ENCODE data around the gene FOXA2. TPM values are rescaled to one million over a fixed set of nuclear protein-coding genes. Genes with fewer than 3 reads are reported as not detected.
"Not testable (repeated sequence)": the region's sequence is repeated elsewhere in the genome, so short reads cannot be mapped to it uniquely, and the experiment has no call there.

The FOXA2 gene
- total RNA-seq, 1 experiment from 2014 or later, result 19.3 TPM

GRCh38 chr20:22601361-22602141 lies 17.2 kb upstream of the FOXA2 start:
- Histone ChIP-seq H3K27me3 (ENCODE audit: control insufficient read depth, insufficient read depth, low read length) (peaks cover 2% of the 10 kb centered on the region; the same call in 1 of the 2 replicates), H3K36me3 (replicated peaks; ENCODE audit: control insufficient read depth, insufficient read depth, low read length) (no peaks in the 10 kb centered on the region), H3K4me3 (ENCODE audit: insufficient read depth, low read depth, low read length) (no peak overlapping the region)
- no peak for DNase-seq

GRCh38 chr20:22599258-22599657 lies 14.9 kb upstream of the FOXA2 start:
- not testable (repeated sequence) for H3K27me3 ChIP-seq (ENCODE audit: control insufficient read depth, insufficient read depth, low read length); H3K36me3 ChIP-seq (replicated peaks; ENCODE audit: control insufficient read depth, insufficient read depth, low read length); H3K4me3 ChIP-seq (ENCODE audit: insufficient read depth, low read depth, low read length); DNase-seq

- Histone ChIP-seq H3K4me3 (ENCODE audit: insufficient read depth, low read depth, low read length) (no peak overlapping the region), H3K27me3 (ENCODE audit: control insufficient read depth, insufficient read depth, low read length) (peaks cover 2% of the 10 kb centered on the region; the same call in 1 of the 2 replicates), H3K36me3 (replicated peaks; ENCODE audit: control insufficient read depth, insufficient read depth, low read length) (no peaks in the 10 kb centered on the region)
- DNase-seq, result no peak
These were observed 12.9 kb upstream of the FOXA2 start for GRCh38 chr20:22597303-22597702.

GRCh38 chr20:22590662-22591061 lies 6.3 kb upstream of the FOXA2 start:
- no peak overlapping the region for H3K4me3 ChIP-seq (ENCODE audit: insufficient read depth, low read depth, low read length)
- peaks cover 52% of the 10 kb centered on the region for H3K27me3 ChIP-seq (ENCODE audit: control insufficient read depth, insufficient read depth, low read length)
- peak; percentile 62 for DNase-seq
- H3K36me3 ChIP-seq (replicated peaks; ENCODE audit: control insufficient read depth, insufficient read depth, low read length), result no peaks in the 10 kb centered on the region

GRCh38 chr20:22586645-22587310 lies 2.4 kb upstream of the FOXA2 start:
- no peaks in the 10 kb centered on the region for H3K36me3 ChIP-seq (replicated peaks; ENCODE audit: control insufficient read depth, insufficient read depth, low read length)
- peak overlapping the region; percentile 35 for H3K4me3 ChIP-seq (ENCODE audit: insufficient read depth, low read depth, low read length)
- DNase-seq, result peak; percentile 91
- peaks cover 86% of the 10 kb centered on the region for H3K27me3 ChIP-seq (ENCODE audit: control insufficient read depth, insufficient read depth, low read length)

- H3K36me3 ChIP-seq (replicated peaks; ENCODE audit: control insufficient read depth, insufficient read depth, low read length), result no peaks in the 10 kb centered on the region
- peaks cover 93% of the 10 kb centered on the region for H3K27me3 ChIP-seq (ENCODE audit: control insufficient read depth, insufficient read depth, low read length)
- H3K4me3 ChIP-seq (ENCODE audit: insufficient read depth, low read depth, low read length), result no peak overlapping the region
- DNase-seq, result no peak
These were observed 1.6 kb upstream of the FOXA2 start for GRCh38 chr20:22585786-22586493.

GRCh38 chr20:22584922-22585785 lies 782 bp upstream of the FOXA2 start:
- Histone ChIP-seq H3K27me3 (ENCODE audit: control insufficient read depth, insufficient read depth, low read length) (peaks cover 97% of the 10 kb centered on the region), H3K4me3 (ENCODE audit: insufficient read depth, low read depth, low read length) (peak overlapping the region; percentile 37), H3K36me3 (replicated peaks; ENCODE audit: control insufficient read depth, insufficient read depth, low read length) (no peaks in the 10 kb centered on the region)
- peak; percentile 81 for DNase-seq

- H3K27me3 ChIP-seq (ENCODE audit: control insufficient read depth, insufficient read depth, low read length), result peaks cover 94% of the 10 kb centered on the region
- H3K36me3 ChIP-seq (replicated peaks; ENCODE audit: control insufficient read depth, insufficient read depth, low read length), result no peaks in the 10 kb centered on the region
- peak overlapping the region; percentile 47 for H3K4me3 ChIP-seq (ENCODE audit: insufficient read depth, low read depth, low read length)
- DNase-seq, result peak; percentile 70
These were observed 425 bp downstream of the FOXA2 start for GRCh38 chr20:22583773-22584521.

GRCh38 chr20:22582964-22583772 lies 1.2 kb downstream of the FOXA2 start:
- H3K4me3 ChIP-seq (ENCODE audit: insufficient read depth, low read depth, low read length), result peak overlapping the region; percentile 47
- peaks cover 94% of the 10 kb centered on the region for H3K27me3 ChIP-seq (ENCODE audit: control insufficient read depth, insufficient read depth, low read length)
- no peaks in the 10 kb centered on the region for H3K36me3 ChIP-seq (replicated peaks; ENCODE audit: control insufficient read depth, insufficient read depth, low read length)
- DNase-seq, result peak; percentile 67

GRCh38 chr20:22582386-22582963 lies 1.9 kb downstream of the FOXA2 start:
- Histone ChIP-seq H3K27me3 (ENCODE audit: control insufficient read depth, insufficient read depth, low read length) (peaks cover 94% of the 10 kb centered on the region), H3K4me3 (ENCODE audit: insufficient read depth, low read depth, low read length) (peak overlapping the region; percentile 47; the same call in 1 of the 2 replicates)
- DNase-seq, result peak; percentile 63

GRCh38 chr20:22581437-22582385 lies 2.7 kb downstream of the FOXA2 start:
- peak; percentile 66 for DNase-seq
- Histone ChIP-seq H3K36me3 (replicated peaks; ENCODE audit: control insufficient read depth, insufficient read depth, low read length) (no peaks in the 10 kb centered on the region), H3K4me3 (ENCODE audit: insufficient read depth, low read depth, low read length) (peak overlapping the region; percentile 26; the same call in 1 of the 2 replicates), H3K27me3 (ENCODE audit: control insufficient read depth, insufficient read depth, low read length) (peaks cover 94% of the 10 kb centered on the region)

More at GRCh38 chr20:22582386-22582963, 1.9 kb downstream of the FOXA2 start:
- no peaks in the 10 kb centered on the region for H3K36me3 ChIP-seq (replicated peaks; ENCODE audit: control insufficient read depth, insufficient read depth, low read length)
